Body of pancreas (tissue), 4 donors: ENCODE results near the gene ALG5.

Experiments
- POLR2A ChIP-seq, 3 donors: fragments of 450-650 bp; IDR thresholded peaks; one replicate each; pipeline ENCODE4 v1.6.1; 2016; ENCODE audit warnings: antibody characterized with exemption in 3 of 3, mild to moderate bottlenecking in 2 of 3
- TF ChIP-seq, protein P1 (sequence below), 7 experiments: fragments of 450-650 bp in 4 of 7; fragments of 200-600 bp in 3 of 7; sonication (generic) in 3 of 7; IDR thresholded peaks; one replicate each; pipeline ENCODE4 v1.5.1; 2016 to 2019; ENCODE audit warnings: antibody characterized with exemption in 7 of 7

DNA sequence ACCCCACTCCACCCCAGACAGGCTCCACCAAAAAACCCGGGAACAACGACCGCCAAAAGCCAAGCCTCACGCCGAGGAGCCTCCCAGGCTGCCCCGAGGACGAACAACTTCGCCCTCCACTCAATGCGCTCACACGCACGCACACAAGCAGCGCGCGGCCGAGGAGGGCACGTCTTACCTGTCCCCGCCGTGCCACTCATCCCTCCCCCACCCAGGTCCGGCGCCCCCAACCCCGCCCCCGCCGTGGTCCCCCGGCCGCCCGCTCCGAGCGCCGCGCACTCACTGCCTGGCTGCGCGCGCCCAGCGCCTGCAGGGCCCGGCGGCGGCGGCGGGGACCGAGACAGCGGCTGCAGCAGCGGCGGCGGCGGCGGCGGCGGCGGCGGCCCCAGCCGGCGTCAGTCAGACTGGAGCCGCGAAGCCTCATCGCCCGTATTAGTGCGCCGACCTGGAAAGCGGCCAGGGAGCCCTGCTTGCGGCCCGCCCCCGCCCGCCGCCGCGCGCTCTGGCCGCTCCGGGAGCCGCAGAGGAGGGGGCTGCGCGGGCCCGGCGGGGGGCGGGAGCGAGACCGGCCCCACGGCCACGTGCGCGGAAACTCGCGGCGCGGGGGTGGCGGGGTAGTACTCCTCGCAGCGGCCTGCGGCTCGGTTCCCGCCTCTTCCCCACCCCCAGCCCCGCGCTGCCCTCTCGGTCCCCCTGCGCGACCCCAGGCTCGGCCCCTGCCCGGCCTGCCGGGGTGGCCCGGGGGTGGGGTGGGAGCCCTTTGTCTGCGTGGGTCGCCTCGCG lies 79.1 kb downstream of the ALG5 start, which contains the start of gene SMAD9:
- TF ChIP-seq, protein P1, sequence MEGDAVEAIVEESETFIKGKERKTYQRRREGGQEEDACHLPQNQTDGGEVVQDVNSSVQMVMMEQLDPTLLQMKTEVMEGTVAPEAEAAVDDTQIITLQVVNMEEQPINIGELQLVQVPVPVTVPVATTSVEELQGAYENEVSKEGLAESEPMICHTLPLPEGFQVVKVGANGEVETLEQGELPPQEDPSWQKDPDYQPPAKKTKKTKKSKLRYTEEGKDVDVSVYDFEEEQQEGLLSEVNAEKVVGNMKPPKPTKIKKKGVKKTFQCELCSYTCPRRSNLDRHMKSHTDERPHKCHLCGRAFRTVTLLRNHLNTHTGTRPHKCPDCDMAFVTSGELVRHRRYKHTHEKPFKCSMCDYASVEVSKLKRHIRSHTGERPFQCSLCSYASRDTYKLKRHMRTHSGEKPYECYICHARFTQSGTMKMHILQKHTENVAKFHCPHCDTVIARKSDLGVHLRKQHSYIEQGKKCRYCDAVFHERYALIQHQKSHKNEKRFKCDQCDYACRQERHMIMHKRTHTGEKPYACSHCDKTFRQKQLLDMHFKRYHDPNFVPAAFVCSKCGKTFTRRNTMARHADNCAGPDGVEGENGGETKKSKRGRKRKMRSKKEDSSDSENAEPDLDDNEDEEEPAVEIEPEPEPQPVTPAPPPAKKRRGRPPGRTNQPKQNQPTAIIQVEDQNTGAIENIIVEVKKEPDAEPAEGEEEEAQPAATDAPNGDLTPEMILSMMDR (IDR thresholded peaks at IDR 0.05), result no peak
- TF ChIP-seq POLR2A (IDR thresholded peaks at IDR 0.05), result no peak
